ENCODE results near the gene PLPP4. TPM values are rescaled to one million over a fixed set of nuclear protein-coding genes. Genes with fewer than 3 reads are reported as not detected.

Gene PLPP4
- polyA plus RNA-seq, 1 donor from 2014 or later, result 4.4 TPM

DNA sequence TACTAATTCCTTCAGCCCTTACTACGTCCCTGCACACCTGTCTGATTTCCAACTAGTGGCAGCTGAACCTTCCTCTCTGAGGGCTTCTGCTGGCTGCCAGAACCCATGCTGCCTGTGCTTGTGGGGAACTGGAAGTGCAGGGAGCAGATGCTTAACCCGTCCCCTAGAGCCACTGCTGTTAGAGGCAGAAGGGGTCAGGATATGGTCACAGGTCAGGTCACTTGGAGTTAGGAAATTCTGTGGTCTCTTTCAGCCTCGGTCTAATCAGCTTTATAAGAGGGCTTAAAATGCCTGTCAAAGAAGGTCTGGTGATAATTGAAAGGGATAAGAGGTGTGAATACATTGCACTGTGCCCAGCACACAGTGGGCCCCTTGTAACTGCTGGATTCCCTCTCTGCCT, 82.0 kb downstream of the PLPP4 start:
- Histone ChIP-seq H3K36me3 (ENCODE audit: insufficient read depth, low read length) (no peaks in the 10 kb centered on the region), H3K4me2 (ENCODE audit: low read length) (no peak overlapping the region), H3K9me2 (ENCODE audit: insufficient read depth, low read length) (no peaks in the 10 kb centered on the region), H4K20me1 (ENCODE audit: insufficient read depth) (no peaks in the 10 kb centered on the region), H3K9ac (ENCODE audit: low read length) (no peak overlapping the region), H3K27ac (ENCODE audit: low read length) (no peak overlapping the region), H3K4me3 (ENCODE audit: low read length) (no peak overlapping the region), H3K27me3 (ENCODE audit: insufficient read depth, low read depth, low read length) (no peaks in the 10 kb centered on the region), H3F3A (ENCODE audit: insufficient read depth, low read length, poor library complexity, severe bottlenecking) (no peaks in the 10 kb centered on the region), H2AFZ (ENCODE audit: low read depth, low read length) (no peak overlapping the region), H3K79me2 (replicated peaks; ENCODE audit: insufficient read depth, low read length) (no peaks in the 10 kb centered on the region), H3K9me3 (ENCODE audit: low read length) (peaks cover 3% of the 10 kb centered on the region)
- TF ChIP-seq TAF1 (IDR thresholded peaks at IDR 0.05; ENCODE audit: low read depth), result no peak

DNA sequence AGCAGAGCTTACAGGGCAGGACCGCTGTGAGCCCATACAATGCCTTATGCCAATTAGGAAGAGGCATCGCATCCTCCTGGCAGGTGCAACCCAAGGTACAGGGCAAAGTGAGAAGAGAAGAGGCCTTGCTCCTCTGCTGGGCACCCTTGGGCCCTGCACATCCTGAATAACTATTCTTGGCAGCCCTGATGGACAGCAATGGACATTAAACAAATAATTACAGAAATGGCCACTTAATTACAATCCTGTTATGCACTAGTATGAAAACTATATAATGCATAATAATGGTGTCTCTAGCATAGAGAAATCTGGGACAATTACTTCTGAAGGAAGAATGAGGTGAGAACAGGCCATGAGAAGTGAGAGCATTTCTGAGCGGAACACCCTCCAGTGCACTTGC, 83.5 kb downstream of the PLPP4 start:
- Histone ChIP-seq H3F3A (ENCODE audit: insufficient read depth, low read length, poor library complexity, severe bottlenecking) (no peaks in the 10 kb centered on the region), H2AFZ (ENCODE audit: low read depth, low read length) (no peak overlapping the region), H3K9me3 (ENCODE audit: low read length) (no peaks in the 10 kb centered on the region), H3K36me3 (ENCODE audit: insufficient read depth, low read length) (no peaks in the 10 kb centered on the region), H3K79me2 (replicated peaks; ENCODE audit: insufficient read depth, low read length) (no peaks in the 10 kb centered on the region), H3K9ac (ENCODE audit: low read length) (no peak overlapping the region), H3K9me2 (ENCODE audit: insufficient read depth, low read length) (no peaks in the 10 kb centered on the region), H3K27me3 (ENCODE audit: insufficient read depth, low read depth, low read length) (no peaks in the 10 kb centered on the region), H3K4me3 (ENCODE audit: low read length) (no peak overlapping the region), H4K20me1 (ENCODE audit: insufficient read depth) (no peaks in the 10 kb centered on the region), H3K4me2 (ENCODE audit: low read length) (no peak overlapping the region), H3K27ac (ENCODE audit: low read length) (no peak overlapping the region)
- no peak for TF ChIP-seq TAF1 (IDR thresholded peaks at IDR 0.05; ENCODE audit: low read depth)
- TF ChIP-seq MXI1 (conservative IDR thresholded peaks at IDR 0.05; ENCODE audit: poor library complexity, severe bottlenecking), result no peak

DNA sequence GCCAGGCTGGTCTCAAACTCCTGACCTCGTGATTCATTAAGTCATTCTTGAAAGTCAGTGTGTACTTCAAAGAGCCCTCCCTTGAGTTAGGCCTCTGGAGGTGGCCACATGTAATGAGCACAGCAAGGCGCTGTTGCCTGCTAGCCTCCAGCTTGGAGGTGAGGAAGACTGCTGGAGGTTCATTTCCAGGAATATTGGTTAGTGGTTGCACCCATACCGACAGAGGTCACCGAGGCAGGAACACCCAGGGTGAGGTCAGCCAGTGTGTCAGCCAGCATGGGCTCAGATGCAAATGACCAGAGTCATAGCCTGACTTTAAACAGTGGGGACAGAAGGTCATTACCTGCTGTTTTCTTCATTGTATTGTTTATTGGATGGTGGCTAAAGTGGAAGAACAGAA, 85.0 kb downstream of the PLPP4 start:
- H3K9me2 ChIP-seq (ENCODE audit: insufficient read depth, low read length), result no peaks in the 10 kb centered on the region
- no peak overlapping the region for H3K27ac ChIP-seq (ENCODE audit: low read length)
- TF ChIP-seq RAD21 (conservative IDR thresholded peaks at IDR 0.05) (no peak), EZH2 (IDR thresholded peaks at IDR 0.05; ENCODE audit: borderline replicate concordance, insufficient read depth, low read length, poor library complexity, severe bottlenecking) (no peak), TAF1 (IDR thresholded peaks at IDR 0.05; ENCODE audit: low read depth) (no peak), SMC3 (conservative IDR thresholded peaks at IDR 0.05; ENCODE audit: poor library complexity) (no peak), EP300 (conservative IDR thresholded peaks at IDR 0.05; ENCODE audit: poor library complexity, severe bottlenecking) (no peak), MXI1 (conservative IDR thresholded peaks at IDR 0.05; ENCODE audit: poor library complexity, severe bottlenecking) (no peak)
- TF ChIP-seq, protein P1, sequence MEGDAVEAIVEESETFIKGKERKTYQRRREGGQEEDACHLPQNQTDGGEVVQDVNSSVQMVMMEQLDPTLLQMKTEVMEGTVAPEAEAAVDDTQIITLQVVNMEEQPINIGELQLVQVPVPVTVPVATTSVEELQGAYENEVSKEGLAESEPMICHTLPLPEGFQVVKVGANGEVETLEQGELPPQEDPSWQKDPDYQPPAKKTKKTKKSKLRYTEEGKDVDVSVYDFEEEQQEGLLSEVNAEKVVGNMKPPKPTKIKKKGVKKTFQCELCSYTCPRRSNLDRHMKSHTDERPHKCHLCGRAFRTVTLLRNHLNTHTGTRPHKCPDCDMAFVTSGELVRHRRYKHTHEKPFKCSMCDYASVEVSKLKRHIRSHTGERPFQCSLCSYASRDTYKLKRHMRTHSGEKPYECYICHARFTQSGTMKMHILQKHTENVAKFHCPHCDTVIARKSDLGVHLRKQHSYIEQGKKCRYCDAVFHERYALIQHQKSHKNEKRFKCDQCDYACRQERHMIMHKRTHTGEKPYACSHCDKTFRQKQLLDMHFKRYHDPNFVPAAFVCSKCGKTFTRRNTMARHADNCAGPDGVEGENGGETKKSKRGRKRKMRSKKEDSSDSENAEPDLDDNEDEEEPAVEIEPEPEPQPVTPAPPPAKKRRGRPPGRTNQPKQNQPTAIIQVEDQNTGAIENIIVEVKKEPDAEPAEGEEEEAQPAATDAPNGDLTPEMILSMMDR (IDR thresholded peaks at IDR 0.05; ENCODE audit: poor library complexity, severe bottlenecking), result no peak
- no peaks in the 10 kb centered on the region for H3F3A ChIP-seq (ENCODE audit: insufficient read depth, low read length, poor library complexity, severe bottlenecking)
- H3K27me3 ChIP-seq (ENCODE audit: insufficient read depth, low read depth, low read length), result no peaks in the 10 kb centered on the region
- H3K4me2 ChIP-seq (ENCODE audit: low read length), result no peak overlapping the region
- no peaks in the 10 kb centered on the region for H3K79me2 ChIP-seq (replicated peaks; ENCODE audit: insufficient read depth, low read length)
- H2AFZ ChIP-seq (ENCODE audit: low read depth, low read length), result no peak overlapping the region
- H3K36me3 ChIP-seq (ENCODE audit: insufficient read depth, low read length), result no peaks in the 10 kb centered on the region
- no peaks in the 10 kb centered on the region for H4K20me1 ChIP-seq (ENCODE audit: insufficient read depth)
- no peak overlapping the region for H3K4me3 ChIP-seq (ENCODE audit: low read length)
- H3K9ac ChIP-seq (ENCODE audit: low read length), result no peak overlapping the region
- no peaks in the 10 kb centered on the region for H3K9me3 ChIP-seq (ENCODE audit: low read length)

DNA sequence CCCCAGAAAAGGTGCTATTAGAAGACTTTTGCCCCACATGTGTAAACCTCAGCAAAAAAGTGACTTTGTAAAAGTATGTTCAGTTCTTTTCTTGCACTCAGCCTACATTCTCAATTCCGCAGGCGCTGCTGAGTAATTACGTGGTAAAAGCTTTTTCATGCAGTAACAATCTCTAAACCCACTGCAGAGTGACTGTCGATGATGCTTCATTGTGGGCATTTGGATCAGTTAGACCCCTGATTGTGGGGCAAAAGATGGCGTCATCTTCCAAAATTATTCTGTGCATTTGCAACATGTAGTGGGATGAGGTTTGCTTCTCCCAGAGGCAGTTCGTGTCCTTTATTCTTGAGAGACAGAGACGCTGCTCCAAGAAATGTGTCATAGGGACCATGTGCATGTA, 85.6 kb downstream of the PLPP4 start:
- Histone ChIP-seq H3K27me3 (ENCODE audit: insufficient read depth, low read depth, low read length) (no peaks in the 10 kb centered on the region), H4K20me1 (ENCODE audit: insufficient read depth) (no peaks in the 10 kb centered on the region), H3K4me2 (ENCODE audit: low read length) (no peak overlapping the region), H3K4me3 (ENCODE audit: low read length) (no peak overlapping the region), H3K36me3 (ENCODE audit: insufficient read depth, low read length) (no peaks in the 10 kb centered on the region), H3F3A (ENCODE audit: insufficient read depth, low read length, poor library complexity, severe bottlenecking) (no peaks in the 10 kb centered on the region), H3K9ac (ENCODE audit: low read length) (no peak overlapping the region), H3K9me2 (ENCODE audit: insufficient read depth, low read length) (no peaks in the 10 kb centered on the region), H3K79me2 (replicated peaks; ENCODE audit: insufficient read depth, low read length) (no peaks in the 10 kb centered on the region), H3K9me3 (ENCODE audit: low read length) (no peaks in the 10 kb centered on the region), H3K27ac (ENCODE audit: low read length) (no peak overlapping the region), H2AFZ (ENCODE audit: low read depth, low read length) (no peak overlapping the region)
- TF ChIP-seq RAD21 (conservative IDR thresholded peaks at IDR 0.05) (no peak), EP300 (conservative IDR thresholded peaks at IDR 0.05; ENCODE audit: poor library complexity, severe bottlenecking) (no peak), POLR2AphosphoS5 (IDR thresholded peaks at IDR 0.05) (no peak), TAF1 (IDR thresholded peaks at IDR 0.05; ENCODE audit: low read depth) (no peak), MXI1 (conservative IDR thresholded peaks at IDR 0.05; ENCODE audit: poor library complexity, severe bottlenecking) (no peak), EZH2 (IDR thresholded peaks at IDR 0.05; ENCODE audit: borderline replicate concordance, insufficient read depth, low read length, poor library complexity, severe bottlenecking) (no peak), SMC3 (conservative IDR thresholded peaks at IDR 0.05; ENCODE audit: poor library complexity) (no peak)
- TF ChIP-seq, protein P2, sequence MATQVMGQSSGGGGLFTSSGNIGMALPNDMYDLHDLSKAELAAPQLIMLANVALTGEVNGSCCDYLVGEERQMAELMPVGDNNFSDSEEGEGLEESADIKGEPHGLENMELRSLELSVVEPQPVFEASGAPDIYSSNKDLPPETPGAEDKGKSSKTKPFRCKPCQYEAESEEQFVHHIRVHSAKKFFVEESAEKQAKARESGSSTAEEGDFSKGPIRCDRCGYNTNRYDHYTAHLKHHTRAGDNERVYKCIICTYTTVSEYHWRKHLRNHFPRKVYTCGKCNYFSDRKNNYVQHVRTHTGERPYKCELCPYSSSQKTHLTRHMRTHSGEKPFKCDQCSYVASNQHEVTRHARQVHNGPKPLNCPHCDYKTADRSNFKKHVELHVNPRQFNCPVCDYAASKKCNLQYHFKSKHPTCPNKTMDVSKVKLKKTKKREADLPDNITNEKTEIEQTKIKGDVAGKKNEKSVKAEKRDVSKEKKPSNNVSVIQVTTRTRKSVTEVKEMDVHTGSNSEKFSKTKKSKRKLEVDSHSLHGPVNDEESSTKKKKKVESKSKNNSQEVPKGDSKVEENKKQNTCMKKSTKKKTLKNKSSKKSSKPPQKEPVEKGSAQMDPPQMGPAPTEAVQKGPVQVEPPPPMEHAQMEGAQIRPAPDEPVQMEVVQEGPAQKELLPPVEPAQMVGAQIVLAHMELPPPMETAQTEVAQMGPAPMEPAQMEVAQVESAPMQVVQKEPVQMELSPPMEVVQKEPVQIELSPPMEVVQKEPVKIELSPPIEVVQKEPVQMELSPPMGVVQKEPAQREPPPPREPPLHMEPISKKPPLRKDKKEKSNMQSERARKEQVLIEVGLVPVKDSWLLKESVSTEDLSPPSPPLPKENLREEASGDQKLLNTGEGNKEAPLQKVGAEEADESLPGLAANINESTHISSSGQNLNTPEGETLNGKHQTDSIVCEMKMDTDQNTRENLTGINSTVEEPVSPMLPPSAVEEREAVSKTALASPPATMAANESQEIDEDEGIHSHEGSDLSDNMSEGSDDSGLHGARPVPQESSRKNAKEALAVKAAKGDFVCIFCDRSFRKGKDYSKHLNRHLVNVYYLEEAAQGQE (IDR thresholded peaks at IDR 0.05; ENCODE audit: borderline replicate concordance), result no peak
- TF ChIP-seq, protein P1 (IDR thresholded peaks at IDR 0.05; ENCODE audit: poor library complexity, severe bottlenecking), result no peak

Data from neural cell (in vitro differentiated cells).